ENCODE results near the gene COL11A2. TPM values are rescaled to one million over a fixed set of nuclear protein-coding genes. Genes with fewer than 3 reads are reported as not detected.

Gene COL11A2
- total RNA-seq, 4 donors from 2014 or later: 0.23 to 0.61 (median 0.41) TPM

- H3K36me3 ChIP-seq: no peaks in the 10 kb centered on the region
- intact Hi-C loops (cut with DNase I): no loop called here
- no peaks in the 10 kb centered on the region for H3K27me3 ChIP-seq
- H3K9me3 ChIP-seq: no peaks in the 10 kb centered on the region
- TF ChIP-seq CTCF (IDR thresholded peaks at IDR 0.05) (no peak), POLR2A (IDR thresholded peaks at IDR 0.05) (no peak)
- peaks cover 0 to 9% (median 7%) of the 10 kb centered on the region in 3 donors for H3K4me1 ChIP-seq
- no peak overlapping the region for H3K4me3 ChIP-seq
- no peak overlapping the region for H3K27ac ChIP-seq
- DNase-seq: no peak
- 75 to 84% methylated on average over 3 to 6 of the region's 6 CpGs for WGBS, 2 donors
Measured at GRCh38 chr6:33166363-33166762, 25.9 kb downstream of the COL11A2 start.

- intact Hi-C loops (cut with DNase I): no loop called here
- Histone ChIP-seq H3K9me3 (no peaks in the 10 kb centered on the region), H3K27me3 (no peaks in the 10 kb centered on the region), H3K4me3 (no peak overlapping the region), H3K36me3 (no peaks in the 10 kb centered on the region), H3K27ac (no peak overlapping the region), H3K4me1 (peaks cover 6 to 16% (median 13%) of the 10 kb centered on the region in 3 donors)
- 80 to 95% methylated on average over 1 to 3 of the region's 17 CpGs for WGBS, 2 donors
- TF ChIP-seq CTCF (IDR thresholded peaks at IDR 0.05) (no peak), POLR2A (IDR thresholded peaks at IDR 0.05) (no peak)
- DNase-seq: no peak
Measured at GRCh38 chr6:33165581-33166258, 26.5 kb downstream of the COL11A2 start.

- Histone ChIP-seq H3K27ac (no peak overlapping the region), H3K9me3 (no peaks in the 10 kb centered on the region), H3K36me3 (no peaks in the 10 kb centered on the region), H3K4me3 (no peak overlapping the region), H3K4me1 (peaks cover 8 to 22% (median 13%) of the 10 kb centered on the region in 3 donors), H3K27me3 (no peaks in the 10 kb centered on the region)
- 67 to 73% methylated on average over 11 to 12 of the region's 14 CpGs for WGBS, 2 donors
- TF ChIP-seq POLR2A (IDR thresholded peaks at IDR 0.05) (no peak), CTCF (IDR thresholded peaks at IDR 0.05) (no peak)
- DNase-seq: no peak
- intact Hi-C loops (cut with DNase I): loop anchor here (5.0 kb wide), 1 partner anchor 82 kb away; no protein-coding TSS in a partner anchor
Measured at GRCh38 chr6:33164665-33165373, 27.4 kb downstream of the COL11A2 start.

- Histone ChIP-seq H3K36me3 (no peaks in the 10 kb centered on the region), H3K27me3 (no peaks in the 10 kb centered on the region), H3K4me1 (peaks cover 8 to 22% (median 13%) of the 10 kb centered on the region in 3 donors), H3K27ac (no peak overlapping the region), H3K4me3 (no peak overlapping the region), H3K9me3 (no peaks in the 10 kb centered on the region)
- WGBS, 2 donors: 21 to 45% methylated on average over 2 of the region's 10 CpGs
- intact Hi-C loops (cut with DNase I): loop anchor here (5.0 kb wide), 1 partner anchor 83 kb away; no protein-coding TSS in a partner anchor
- no peak for TF ChIP-seq POLR2A (IDR thresholded peaks at IDR 0.05)
- DNase-seq: no peak
Measured at GRCh38 chr6:33164176-33164575, 28.1 kb downstream of the COL11A2 start.

GRCh38 chr6:33163540-33163939 lies 28.7 kb downstream of the COL11A2 start:
- Histone ChIP-seq H3K36me3 (no peaks in the 10 kb centered on the region), H3K4me1 (peaks cover 8 to 22% (median 13%) of the 10 kb centered on the region in 3 donors), H3K27me3 (no peaks in the 10 kb centered on the region), H3K9me3 (no peaks in the 10 kb centered on the region), H3K4me3 (no peak overlapping the region), H3K27ac (no peak overlapping the region)
- 80% methylated on average over 1 of the region's 10 CpGs; no CpG with 5 or more reads in 1 of the 2 donors for WGBS, 2 donors
- no peak for TF ChIP-seq POLR2A (IDR thresholded peaks at IDR 0.05)
- no peak for TF ChIP-seq CTCF (IDR thresholded peaks at IDR 0.05)
- intact Hi-C loops (cut with DNase I): loop anchor here (5.0 kb wide), 1 partner anchor 84 kb away; no protein-coding TSS in a partner anchor
- no peak for DNase-seq
